HG02610 (cell line): ENCODE measurements around the gene ATP6V0C.

Experiments
- ATAC-seq: cut with Tn5 transposase; IDR thresholded peaks from one replicate; pipeline ENCODE4 v1.9.1; 2021; ENCODE audit warnings: mild to moderate bottlenecking, moderate library complexity; ENCODE audit not compliant: unreplicated experiment

Gene ATP6V0C

DNA sequence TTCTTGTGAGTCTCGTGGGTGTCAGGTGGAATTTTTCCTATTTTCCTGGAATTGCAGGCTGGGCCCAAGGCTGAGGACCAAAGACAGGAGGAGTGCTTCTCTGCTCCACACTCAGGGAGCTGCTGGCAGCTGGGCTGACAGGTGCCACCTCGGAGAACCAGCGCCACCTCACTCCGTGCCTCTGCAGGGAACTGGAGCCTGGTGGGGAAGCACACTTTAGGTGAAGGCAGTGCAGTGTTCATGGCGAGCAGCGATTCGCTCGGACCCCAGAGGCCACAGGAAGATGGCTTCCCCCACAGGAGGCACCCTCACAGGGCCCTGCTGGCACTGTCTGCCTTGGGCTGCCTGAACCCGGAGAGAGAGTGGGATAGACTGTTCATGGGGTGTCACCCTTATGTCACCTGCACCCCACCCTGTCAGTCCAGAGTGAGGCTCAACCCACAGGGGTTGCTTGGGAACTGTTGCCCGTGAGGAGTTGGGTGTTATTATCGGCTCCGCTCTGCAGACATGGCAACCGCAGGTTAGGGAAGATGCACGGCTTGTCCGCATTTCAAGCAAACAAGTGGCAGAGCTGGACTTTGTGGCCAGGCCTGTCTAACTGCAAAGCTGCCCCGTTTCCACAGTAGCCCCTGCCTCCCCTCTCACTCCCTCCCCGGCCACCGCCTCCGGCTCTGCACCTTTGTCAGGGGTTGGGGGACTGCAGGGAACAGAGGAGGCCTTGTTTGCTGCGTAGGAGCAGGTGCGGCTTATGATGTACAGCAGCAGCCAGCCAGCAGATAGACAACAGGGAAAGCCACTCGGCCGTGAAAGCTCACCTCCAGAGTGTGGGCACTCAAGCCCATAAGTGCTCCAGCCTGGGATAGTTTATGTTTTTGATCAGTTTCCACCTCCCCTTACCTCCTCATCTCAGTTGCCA lies 23.3 kb upstream of the ATP6V0C start:
- no peak for ATAC-seq

DNA sequence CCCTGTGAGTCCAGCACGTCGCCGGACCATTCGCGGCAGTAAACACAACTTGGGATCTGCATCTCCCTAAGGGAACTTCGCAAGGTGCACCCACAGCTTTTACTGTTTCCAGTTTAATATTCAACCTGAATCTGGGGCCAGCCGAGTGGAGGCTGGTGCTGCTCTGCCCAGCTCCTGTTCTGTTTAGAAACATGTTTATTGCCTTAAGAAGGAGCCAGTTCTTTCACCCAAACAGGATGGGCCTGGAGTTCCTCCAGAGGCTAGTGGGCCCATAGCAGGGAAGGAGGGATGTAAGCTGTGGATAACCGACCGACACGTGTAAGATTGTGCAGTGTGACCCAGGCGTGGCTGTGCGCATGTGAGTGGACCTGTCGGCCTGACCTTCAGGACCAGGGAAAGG lies 21.5 kb upstream of the ATP6V0C start:
- ATAC-seq: no peak

GRCh38 chr16:2493605-2494004 lies 20.1 kb upstream of the ATP6V0C start:
- no peak for ATAC-seq

DNA sequence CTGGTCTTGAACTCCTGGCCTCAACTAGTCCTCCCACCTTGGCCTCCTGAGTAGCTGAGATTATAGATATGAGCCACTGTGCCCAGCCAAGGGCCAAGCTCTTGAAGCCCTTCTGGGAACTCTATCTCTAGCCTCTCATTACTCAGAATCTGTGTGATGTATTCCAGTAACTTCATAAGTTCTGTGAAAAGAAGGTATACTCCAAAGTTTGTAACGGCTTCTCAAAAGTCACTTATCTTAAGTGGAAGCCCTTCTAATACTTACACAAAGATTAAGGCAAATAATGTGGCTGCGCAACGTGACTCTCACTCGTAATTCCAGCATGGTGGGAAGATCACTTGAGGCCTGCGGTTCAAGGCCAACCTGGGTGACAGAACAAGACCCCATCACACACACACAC lies 19.1 kb upstream of the ATP6V0C start:
- ATAC-seq: no peak

GRCh38 chr16:2495041-2495440 lies 18.7 kb upstream of the ATP6V0C start:
- ATAC-seq: no peak

DNA sequence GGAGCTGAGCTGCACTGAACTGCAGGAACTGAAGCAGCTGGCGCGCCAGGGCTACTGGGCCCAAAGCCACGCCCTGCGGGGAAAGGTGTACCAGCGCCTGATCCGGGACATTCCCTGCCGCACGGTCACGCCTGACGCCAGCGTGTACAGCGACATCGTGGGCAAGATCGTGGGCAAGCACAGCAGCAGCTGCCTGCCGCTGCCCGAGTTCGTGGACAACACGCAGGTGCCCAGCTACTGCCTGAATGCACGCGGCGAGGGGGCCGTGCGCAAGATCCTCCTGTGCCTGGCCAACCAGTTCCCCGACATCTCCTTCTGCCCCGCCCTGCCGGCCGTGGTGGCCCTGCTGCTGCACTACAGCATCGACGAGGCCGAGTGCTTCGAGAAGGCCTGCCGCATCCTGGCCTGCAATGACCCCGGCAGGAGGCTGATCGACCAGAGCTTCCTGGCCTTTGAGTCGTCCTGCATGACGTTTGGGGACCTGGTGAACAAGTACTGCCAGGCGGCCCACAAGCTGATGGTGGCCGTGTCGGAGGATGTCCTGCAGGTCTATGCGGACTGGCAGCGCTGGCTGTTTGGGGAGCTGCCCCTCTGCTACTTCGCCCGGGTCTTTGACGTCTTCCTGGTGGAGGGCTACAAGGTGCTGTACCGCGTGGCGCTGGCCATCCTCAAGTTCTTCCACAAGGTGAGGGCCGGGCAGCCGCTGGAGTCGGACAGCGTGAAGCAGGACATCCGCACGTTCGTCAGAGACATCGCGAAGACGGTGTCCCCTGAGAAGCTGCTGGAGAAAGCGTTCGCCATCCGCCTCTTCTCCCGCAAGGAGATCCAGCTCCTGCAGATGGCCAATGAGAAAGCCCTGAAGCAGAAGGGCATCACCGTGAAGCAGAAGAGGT lies 17.3 kb upstream of the ATP6V0C start:
- ATAC-seq: no peak

DNA sequence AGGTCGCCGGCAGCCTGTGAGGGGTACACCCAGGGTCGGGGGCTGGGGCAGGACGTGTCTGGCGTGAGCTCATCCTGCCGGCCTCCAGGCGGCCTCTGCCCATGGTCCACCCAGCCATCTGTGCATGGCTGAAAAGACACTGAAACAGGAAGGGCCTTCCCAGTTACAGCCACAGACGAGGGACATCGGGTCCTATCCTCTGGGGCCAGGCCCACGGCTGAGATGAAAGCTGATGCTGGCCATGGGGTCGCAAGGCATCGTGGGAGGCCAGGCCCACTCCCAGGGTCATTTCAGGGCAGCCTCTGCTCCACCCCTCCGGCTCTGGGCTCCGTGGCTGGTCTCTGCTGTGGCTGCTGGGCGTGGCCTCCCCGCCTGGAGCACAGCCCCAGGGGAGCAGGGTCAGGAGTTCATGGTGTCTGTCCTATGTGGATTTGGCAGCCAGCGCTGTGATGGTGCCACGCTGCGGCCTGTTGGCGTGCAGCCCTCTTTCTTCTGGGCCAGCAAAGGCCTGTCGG lies 16.6 kb upstream of the ATP6V0C start:
- ATAC-seq: no peak

GRCh38 chr16:2497695-2498484 lies 15.9 kb upstream of the ATP6V0C start:
- ATAC-seq: no peak

DNA sequence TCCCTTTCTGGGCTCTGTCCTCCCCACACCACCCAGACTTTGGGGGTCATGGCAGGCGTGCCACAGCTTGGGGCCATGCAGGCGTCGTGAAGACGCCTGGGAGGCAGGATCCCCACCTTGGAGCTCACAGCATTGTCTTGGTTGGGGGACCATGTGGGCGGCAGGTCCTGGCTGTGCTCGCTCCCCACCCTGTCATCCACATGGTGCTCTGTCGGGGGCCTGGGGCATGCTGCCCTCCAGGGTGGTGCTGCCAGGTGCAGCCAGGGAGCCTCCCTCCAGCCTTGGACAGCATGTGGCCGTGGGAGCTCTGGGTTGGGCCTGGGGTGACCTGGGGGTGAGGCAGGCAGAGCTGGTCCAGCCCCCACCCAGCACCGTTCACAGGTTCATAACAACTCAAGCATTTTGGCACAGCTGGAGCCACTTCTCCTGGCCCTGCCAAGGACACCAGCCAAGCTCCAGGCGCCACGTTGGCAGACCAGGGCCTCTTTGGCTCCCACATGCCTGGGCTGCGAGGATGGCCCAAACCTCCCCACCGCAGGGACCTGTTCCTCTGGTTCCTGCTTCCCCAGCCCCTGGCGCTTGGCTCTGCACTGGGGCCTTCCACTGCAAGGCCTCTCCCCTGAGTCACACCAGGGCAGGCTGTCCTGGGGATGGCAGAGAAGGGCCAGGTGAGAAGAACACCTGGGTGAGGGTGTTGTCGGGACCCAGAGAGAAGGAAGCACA lies 15.1 kb upstream of the ATP6V0C start:
- ATAC-seq: no peak

DNA sequence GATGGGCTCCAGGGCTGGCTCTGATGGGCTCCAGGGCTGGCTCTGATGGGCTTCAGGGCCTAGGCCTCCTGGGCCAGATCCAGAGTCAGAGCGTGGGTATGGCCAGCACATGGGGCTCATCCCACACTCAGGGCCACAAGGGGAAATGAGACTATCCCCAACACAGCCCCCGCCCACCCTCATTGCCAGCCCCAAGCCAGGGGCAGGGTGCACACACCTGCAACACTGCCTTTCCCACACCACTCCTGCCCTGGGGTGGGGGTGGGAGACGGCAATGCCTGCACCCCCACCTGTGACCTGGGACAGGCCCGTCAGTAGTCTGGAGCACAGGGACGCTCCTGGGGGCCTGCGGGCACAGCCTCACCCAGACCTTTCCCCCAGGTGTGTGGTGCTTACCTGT lies 14.3 kb upstream of the ATP6V0C start:
- ATAC-seq: no peak

DNA sequence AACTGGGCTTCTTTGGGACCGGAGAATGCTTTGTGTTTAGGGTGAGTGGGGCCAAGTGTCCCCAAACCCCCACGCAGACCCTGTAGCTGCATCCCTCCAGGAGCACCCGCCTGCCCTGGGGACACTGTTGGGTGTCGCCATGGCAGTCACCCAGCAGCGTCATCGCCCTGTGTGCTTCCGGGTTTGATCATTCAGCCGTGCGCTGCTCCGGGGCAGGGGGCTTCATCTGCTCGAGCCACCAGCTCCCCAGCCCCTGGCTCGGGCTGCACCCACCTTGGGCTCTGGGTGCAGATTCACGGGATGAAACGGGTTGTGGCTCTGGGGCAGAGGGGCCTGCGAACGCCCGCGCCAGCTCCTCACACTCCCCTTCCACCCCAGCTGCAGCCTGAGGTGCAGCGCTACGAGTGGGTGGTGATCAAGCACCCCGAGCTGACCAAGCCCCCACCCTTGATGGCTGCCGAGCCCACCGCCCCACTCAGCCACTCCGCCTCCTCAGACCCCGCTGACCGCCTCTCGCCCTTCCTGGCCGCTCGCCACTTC lies 13.8 kb upstream of the ATP6V0C start:
- no peak for ATAC-seq

GRCh38 chr16:2500430-2500917 lies 13.3 kb upstream of the ATP6V0C start:
- ATAC-seq: no peak

GRCh38 chr16:2500918-2501750 lies 12.6 kb upstream of the ATP6V0C start:
- ATAC-seq: no peak

DNA sequence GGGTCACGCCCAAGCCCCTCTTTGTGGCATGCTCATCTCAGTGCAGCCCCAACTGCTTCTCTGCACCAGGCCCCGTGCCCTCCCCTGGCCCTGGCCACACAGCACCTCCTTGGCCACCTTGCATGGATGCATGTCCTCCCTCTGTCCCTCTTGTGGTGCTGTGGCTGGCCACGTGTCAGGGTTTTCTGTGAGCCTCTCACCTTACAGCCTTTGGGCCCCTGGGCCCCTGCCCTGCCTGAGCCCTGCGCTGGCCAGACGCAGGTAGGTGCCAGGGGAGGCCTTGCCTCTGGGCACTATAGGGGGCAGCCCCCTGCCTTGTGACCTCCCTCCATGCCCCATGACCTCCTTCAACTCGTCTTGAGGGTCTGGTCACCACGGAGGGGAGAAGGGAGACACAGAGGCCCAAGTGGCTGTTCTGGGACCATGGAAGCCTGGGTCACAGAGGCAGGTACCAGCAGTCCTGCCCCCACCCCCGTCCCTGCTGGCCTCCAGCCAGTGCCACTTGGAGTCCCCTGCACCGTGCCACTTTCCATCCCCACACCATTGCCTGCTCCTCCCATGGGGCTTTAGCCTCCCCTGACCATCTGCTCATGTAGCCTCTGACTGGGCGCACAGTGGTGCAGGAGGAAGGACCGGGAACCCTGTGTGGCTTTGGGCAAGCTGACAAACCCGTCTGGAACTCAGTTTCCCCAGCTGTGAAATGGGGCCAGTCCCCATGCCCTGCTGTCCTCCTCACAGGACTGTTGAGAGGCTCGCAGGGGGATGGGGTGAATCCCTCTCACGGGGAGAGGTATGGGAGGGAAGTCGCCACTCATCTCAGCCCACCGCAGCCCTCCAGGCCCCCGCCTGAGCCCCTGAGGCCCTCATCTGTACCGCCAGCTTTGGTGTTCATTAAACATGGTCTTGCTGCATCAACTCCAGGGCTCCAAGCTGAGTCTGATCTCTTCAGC lies 11.5 kb upstream of the ATP6V0C start:
- no peak for ATAC-seq

- ATAC-seq: no peak
These were observed 8.1 kb upstream of the ATP6V0C start for GRCh38 chr16:2505695-2506094.

DNA sequence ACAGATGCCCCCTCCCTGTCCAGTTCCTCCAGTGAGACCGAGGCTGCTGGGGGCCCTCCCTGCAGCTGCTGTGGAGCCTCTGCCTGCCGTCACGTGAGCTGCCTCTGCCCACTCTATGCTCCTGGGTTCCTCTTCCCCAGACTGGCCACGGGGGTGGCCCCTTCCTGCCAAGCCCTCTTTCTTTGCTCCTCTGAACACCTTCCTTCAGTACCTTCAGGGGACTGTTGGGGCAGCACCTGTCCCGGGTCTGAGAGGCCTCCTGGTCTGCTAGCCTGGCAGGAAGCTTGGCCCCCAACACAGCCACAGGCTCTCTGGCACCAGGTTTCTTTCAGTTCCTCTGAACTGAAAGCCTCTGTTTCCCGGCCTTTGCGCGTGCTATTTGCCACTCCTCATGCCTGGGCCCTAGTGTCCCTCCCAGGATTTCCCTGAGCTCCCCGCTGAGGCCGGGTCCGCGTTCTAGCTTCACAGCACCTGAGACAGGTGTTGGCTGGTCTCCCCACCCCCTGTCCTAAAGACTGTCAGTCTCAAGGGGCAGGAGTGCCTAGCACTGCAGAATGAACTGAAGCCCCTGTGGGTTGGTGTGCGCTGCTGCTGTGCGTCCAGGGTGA lies 6.6 kb upstream of the ATP6V0C start:
- ATAC-seq: no peak

DNA sequence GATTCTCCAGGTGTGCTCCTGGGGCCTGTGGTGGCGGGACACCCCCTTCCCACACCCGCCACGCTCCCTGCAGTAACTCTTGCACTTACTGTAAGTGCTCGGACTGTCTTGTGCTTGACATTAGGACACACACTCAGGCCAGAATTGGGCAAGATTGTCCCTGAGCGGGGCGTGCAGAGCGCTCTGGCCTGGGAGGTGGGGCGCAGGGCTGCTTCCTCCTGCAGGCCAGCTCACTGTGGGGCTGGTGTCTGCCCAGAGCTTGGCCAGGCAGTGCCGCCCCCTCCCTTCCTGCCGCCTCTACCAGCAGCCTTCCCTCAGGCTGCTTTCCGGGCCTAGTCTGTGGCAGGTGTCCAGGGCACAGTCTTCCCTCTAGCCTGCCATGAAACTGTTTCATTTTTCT lies 6.1 kb upstream of the ATP6V0C start:
- ATAC-seq: no peak
